Measurements from ENCODE around the gene FAN1.

FAN1 gene

DNA sequence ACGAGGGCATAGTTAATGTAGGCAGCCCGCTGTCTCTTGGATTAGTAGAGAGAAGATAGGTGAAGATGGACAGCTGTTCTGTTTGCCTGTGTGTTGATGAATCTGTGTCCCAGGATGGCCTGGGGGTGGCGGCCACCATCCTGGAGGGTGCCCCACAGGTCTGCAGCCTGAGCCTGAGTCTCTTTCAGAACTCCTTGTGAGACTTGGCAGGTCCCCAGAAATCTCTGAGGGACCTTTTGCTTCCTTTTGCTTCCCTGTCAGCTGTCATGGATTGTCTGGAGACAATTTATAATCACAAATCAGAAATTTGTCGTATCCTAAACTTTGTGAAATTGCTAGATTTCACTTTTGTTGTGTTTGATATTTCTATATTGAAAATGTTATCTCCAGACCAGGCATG is 17.4 kb downstream of the FAN1 start:
- DNase-seq (ENCODE audit: extremely low read depth, low read depth): no peak
- no peak for TF ChIP-seq CTCF (IDR thresholded peaks at IDR 0.05; ENCODE audit: low read depth, low read length)

DNA sequence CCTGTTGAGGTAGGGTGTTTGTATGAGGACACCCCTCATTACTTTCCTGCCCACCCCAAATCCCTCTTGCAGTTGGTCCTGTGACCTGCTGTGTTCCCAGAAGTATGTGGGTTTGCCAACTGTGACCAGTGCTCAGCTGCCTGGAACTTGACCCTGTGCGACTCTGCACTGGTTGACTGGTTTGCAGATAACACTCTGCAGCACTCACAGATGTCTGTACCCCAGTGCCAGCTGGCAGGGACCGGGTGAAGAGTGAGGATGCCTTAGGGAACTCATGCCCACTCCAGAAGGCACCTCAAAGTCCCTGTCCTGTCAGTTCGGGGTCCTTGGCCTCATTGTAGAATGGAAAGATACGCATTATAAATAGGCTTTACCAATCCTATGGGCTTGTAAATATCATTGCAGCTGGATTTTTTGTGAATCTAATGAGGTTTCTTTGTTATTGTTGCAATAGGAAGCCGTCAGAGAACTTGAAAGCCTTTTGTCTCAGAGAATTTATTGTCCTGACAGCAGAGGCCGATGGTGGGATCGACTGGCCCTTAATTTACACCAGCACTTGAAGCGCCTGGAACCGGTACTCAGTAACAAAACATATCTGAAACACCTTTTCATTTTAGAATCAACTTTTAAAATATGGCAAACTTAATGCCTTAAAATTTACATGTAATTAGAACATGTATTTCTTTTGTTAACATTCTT is 18.2 kb downstream of the FAN1 start:
- no peak for TF ChIP-seq CTCF (IDR thresholded peaks at IDR 0.05; ENCODE audit: low read depth, low read length)

GRCh38 chr15:30922480-30923311 is 19.0 kb downstream of the FAN1 start:
- no peak for TF ChIP-seq CTCF (IDR thresholded peaks at IDR 0.05; ENCODE audit: low read depth, low read length)
- no peak for DNase-seq (ENCODE audit: extremely low read depth, low read depth)

More for the DNA sequence above, 18.2 kb downstream of the FAN1 start:
- DNase-seq (ENCODE audit: extremely low read depth, low read depth): no peak

DNA sequence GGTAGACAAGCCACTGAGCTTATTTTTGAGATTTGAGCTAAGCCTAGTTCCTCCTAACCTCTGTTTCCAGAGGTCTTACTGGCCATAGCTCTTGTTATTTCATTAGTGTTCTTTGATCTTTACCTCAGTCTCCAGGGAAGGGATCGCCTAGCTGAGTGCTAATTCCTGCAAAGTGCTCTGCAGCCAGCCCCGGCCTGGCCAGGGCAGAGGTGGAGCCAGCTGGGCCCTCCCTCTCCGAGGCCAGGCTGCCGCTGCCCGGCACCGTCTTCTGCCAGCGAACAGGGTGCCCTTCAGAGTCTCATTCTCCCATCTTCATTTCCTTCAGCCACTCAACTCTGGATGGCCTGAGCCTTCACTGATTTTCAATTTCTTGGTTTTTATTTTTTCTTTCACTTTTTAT is 19.7 kb downstream of the FAN1 start:
- no peak for TF ChIP-seq CTCF (IDR thresholded peaks at IDR 0.05; ENCODE audit: low read depth, low read length)
- no peak for DNase-seq (ENCODE audit: extremely low read depth, low read depth)

DNA sequence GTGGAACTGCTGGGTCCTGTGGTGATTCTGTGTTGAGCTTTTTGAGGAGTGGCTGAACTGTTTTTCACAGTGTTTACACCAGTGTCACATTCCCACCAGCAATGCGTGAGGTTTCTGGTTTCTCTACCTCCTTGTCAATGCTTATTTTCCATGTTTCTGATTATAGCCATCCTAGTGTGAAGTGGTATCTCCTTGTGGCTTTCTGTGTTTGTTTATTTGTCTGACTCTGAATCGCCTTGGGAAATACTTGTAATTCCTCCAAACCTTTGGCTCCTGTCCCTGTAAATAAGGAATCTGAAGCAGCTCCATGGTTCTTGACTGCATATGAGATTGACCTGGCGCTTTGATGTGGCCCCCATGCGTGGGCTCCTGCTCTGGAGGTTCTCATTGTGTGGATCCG is 20.6 kb downstream of the FAN1 start:
- TF ChIP-seq CTCF (IDR thresholded peaks at IDR 0.05; ENCODE audit: low read depth, low read length): no peak
- peak; percentile 30 for DNase-seq (ENCODE audit: extremely low read depth, low read depth)

DNA sequence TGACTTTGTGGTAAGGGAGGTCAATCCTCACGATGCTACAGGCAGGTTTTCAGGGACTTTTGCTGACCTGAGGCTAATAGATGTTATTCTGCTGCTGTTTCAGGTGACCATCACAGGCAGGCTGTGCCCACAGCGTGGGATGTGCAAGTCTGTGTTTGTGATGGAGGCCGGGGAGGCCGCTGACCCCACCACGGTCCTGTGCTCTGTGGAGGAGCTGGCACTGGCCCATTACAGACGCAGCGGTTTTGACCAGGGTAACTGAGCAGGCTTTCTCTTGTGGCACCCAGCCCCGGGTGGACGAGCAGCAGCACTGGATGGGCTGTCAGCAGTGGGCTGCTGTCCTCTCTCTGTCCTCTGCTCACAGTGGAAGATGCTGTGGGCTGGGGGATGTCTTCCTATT is 22.0 kb downstream of the FAN1 start:
- TF ChIP-seq CTCF (IDR thresholded peaks at IDR 0.05; ENCODE audit: low read depth, low read length): no peak
- no peak for DNase-seq (ENCODE audit: extremely low read depth, low read depth)

DNA sequence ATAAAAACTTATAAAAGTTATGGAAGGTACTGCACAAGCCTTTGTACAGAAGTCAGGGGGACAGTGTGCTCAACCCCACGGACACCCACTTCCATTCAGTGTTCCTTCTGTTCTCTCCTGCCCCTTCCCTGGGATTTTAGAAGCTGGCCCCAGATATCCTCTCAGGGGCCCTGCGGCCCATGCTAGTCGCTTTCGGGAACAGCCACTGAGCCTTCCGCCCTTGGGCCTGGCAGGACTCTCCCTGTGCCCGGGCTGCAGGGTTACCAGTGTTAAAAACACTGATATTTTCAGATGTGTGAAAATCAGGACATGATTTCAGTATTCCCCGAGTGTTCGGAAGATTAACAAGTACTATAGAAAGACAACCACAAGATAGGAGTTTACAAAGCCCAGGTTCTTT is 22.4 kb downstream of the FAN1 start:
- no peak for DNase-seq (ENCODE audit: extremely low read depth, low read depth)
- no peak for TF ChIP-seq CTCF (IDR thresholded peaks at IDR 0.05; ENCODE audit: low read depth, low read length)
